Measurements from ENCODE around the gene CCBE1. TPM values are rescaled to one million over a fixed set of nuclear protein-coding genes. Genes with fewer than 3 reads are reported as not detected.
"Not testable (repeated sequence)": the region's sequence is repeated elsewhere in the genome, so short reads cannot be mapped to it uniquely, and the experiment has no call there.

Gene CCBE1
- polyA plus RNA-seq, 1 donor from 2014 or later: not detected

GRCh38 chr18:59721931-59722330 lies 24.7 kb upstream of the CCBE1 start:
- Mint-ChIP-seq H3K9me3 (peaks cover 0 to 3% (median 0%) of the 10 kb centered on the region in 3 donors), H3K4me1 (no peaks in the 10 kb centered on the region), H3K36me3 (no peaks in the 10 kb centered on the region), H3K4me3 (no peak overlapping the region), H3K27ac (no peak overlapping the region), H3K27me3 (peaks cover 5% of the 10 kb centered on the region)

DNA sequence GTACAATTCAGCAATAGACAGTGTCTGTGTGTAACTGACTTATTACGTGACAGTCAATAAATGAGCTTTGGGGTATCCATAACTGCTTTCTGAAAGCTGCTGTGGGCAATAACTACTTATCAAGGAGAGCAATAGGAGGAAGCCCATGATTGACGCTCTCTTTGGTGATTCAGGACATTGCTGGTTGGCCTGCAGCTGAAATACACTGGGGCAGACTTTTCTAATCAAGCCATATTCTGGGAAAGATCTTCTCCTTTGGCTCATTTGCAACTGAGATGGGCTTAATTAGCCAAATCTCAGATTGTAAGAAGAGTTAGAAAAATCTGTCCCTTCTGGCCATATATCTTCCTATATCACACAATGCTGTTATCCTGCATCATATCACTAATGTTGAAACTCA lies 24.0 kb upstream of the CCBE1 start:
- H3K9me3 Mint-ChIP-seq: peaks cover 0 to 3% (median 0%) of the 10 kb centered on the region in 3 donors
- no peak overlapping the region for H3K27ac Mint-ChIP-seq
- no peak overlapping the region for H3K4me3 Mint-ChIP-seq
- no peaks in the 10 kb centered on the region for H3K4me1 Mint-ChIP-seq
- no peaks in the 10 kb centered on the region for H3K36me3 Mint-ChIP-seq
- H3K27me3 Mint-ChIP-seq: peaks cover 5% of the 10 kb centered on the region

DNA sequence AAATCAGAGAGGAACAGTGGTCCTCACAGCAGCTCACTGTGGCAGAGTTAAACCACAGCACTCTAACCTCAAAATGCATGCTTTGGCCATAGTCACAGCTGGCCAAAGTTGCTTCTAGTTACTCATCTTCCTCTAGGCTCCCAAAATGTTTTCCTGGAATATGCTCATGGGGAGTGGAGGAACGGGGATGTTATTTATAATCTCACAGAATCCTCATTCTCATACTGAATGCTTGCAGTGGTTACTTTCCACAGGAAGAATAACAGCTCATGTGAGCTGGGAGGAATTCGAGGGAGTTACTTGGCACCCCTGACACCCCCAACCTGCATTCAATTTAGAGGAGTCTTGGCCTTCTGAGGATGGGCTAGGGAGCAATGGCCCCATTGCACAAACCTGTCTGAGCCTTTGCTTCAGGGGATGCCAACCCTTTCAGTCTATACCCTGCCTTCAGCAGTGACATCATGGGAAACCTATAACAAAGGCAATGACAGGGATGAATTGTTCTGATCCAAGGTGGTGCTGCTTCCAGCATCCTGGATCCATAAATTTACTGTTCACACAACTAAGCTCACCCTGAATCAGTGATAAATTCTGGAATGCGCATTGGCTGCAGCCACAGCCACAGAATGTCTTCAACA lies 22.4 kb upstream of the CCBE1 start:
- Mint-ChIP-seq H3K4me1 (no peaks in the 10 kb centered on the region), H3K4me3 (no peak overlapping the region), H3K9me3 (peaks cover 0 to 3% (median 0%) of the 10 kb centered on the region in 3 donors), H3K27me3 (peaks cover 8% of the 10 kb centered on the region), H3K27ac (no peak overlapping the region), H3K36me3 (no peaks in the 10 kb centered on the region)

GRCh38 chr18:59718464-59719157 lies 21.4 kb upstream of the CCBE1 start:
- Mint-ChIP-seq H3K27ac (peak overlapping the region in 1 of 3 donors; percentile 73), H3K36me3 (no peaks in the 10 kb centered on the region), H3K27me3 (peaks cover 8% of the 10 kb centered on the region), H3K4me1 (no peaks in the 10 kb centered on the region), H3K4me3 (no peak overlapping the region), H3K9me3 (no peaks in the 10 kb centered on the region)

GRCh38 chr18:59718108-59718463 lies 20.9 kb upstream of the CCBE1 start:
- Mint-ChIP-seq H3K27me3 (peaks cover 8% of the 10 kb centered on the region), H3K9me3 (peaks cover 0 to 1% (median 0%) of the 10 kb centered on the region in 3 donors), H3K36me3 (no peaks in the 10 kb centered on the region), H3K4me3 (no peak overlapping the region), H3K27ac (peak overlapping the region in 1 of 3 donors; percentile 73), H3K4me1 (no peaks in the 10 kb centered on the region)

DNA sequence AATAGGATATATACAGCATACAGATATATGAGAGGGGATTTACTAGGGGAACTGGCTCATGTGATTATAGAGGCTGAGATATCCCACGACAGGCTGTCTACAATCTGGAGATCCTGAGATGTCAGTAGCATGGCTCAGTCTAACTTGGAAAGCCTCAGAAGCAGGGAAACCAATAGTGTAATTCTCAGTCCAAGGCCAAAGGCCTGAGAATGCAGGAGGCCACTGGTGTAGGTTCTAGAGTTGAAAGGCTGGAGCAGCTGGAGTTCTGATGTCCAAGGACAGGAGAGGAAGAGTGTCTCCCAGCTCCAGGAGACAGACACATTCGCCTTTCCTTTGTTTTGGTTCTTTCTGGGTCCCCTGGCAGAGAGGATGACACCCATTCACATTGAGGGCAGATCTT lies 20.1 kb upstream of the CCBE1 start:
- Mint-ChIP-seq H3K27ac (no peak overlapping the region), H3K36me3 (no peaks in the 10 kb centered on the region), H3K4me3 (no peak overlapping the region), H3K27me3 (peaks cover 8% of the 10 kb centered on the region), H3K9me3 (peaks cover 0 to 1% (median 0%) of the 10 kb centered on the region in 3 donors), H3K4me1 (no peaks in the 10 kb centered on the region)

DNA sequence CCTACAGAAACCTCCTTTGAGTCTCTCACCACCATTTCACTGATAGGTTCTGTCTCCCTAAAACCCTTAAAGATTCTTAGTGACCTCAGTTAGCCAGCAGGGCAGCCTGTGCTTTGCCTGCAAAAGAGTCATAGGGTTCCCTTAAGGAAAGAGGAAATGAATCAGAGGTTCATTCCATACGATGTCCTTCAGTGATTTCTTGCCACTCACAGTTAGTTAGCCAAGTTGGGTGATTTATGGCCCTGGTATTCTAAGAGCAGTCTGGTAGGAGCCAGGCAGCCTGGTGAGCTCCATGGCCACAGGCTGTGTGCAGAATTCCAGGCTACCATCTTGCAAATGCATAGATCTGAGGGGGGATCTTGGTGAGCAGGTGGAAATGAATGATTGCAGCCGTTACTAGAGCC lies 18.7 kb upstream of the CCBE1 start:
- Mint-ChIP-seq H3K4me1 (no peaks in the 10 kb centered on the region), H3K27ac (no peak overlapping the region), H3K27me3 (peaks cover 5% of the 10 kb centered on the region), H3K9me3 (peaks cover 0 to 1% (median 0%) of the 10 kb centered on the region in 3 donors), H3K4me3 (peak overlapping the region in 1 of 4 donors; percentile 8), H3K36me3 (no peaks in the 10 kb centered on the region)

DNA sequence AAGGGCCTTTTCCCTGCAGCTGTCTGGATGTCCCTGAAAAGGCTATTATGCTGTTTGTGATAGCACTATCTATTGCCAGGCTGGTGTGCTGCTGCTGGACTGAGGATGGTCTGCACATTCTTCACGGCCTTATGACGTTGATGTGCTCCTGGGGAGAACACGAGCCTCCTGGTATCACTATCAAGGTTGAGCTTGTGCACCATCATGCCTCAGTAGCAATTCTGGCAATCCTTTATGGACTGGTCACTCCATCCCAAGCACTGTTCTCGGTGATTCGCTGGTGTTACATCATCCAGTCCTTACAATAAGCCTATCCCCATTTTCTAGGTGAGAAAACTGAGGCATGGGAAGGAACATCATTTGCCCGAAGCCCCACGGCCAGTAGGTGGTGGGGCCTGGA lies 18.2 kb upstream of the CCBE1 start:
- peaks cover 0 to 1% (median 0%) of the 10 kb centered on the region in 3 donors for H3K9me3 Mint-ChIP-seq
- H3K4me3 Mint-ChIP-seq: no peak overlapping the region
- H3K27me3 Mint-ChIP-seq: peaks cover 5% of the 10 kb centered on the region
- H3K27ac Mint-ChIP-seq: no peak overlapping the region
- H3K4me1 Mint-ChIP-seq: no peaks in the 10 kb centered on the region
- no peaks in the 10 kb centered on the region for H3K36me3 Mint-ChIP-seq

DNA sequence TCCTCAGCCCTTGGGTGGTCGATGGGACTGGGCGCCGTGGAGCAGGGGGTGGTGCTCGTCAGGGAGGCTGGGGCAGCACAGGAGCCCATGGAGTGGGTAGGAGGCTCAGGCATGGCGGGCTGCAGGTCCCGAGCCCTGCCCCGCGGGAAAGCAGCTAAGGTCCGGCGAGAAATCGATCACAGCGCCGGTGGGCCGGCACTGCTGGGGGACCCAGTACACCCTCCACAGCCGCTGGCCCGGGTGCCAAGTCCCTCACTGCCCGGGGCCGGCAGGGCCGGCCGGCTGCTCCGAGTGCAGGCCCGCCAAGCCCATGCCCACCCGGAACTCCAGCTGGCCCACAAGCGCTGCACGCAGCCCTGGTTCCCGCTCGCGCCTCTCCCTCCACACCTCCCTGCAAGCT lies 16.9 kb upstream of the CCBE1 start:
- H3K27ac Mint-ChIP-seq, H3K4me3 Mint-ChIP-seq, H3K36me3 Mint-ChIP-seq, H3K4me1 Mint-ChIP-seq, H3K9me3 Mint-ChIP-seq: not testable (repeated sequence)
- H3K27me3 Mint-ChIP-seq: peaks cover 14% of the 10 kb centered on the region

GRCh38 chr18:59712311-59712710 lies 15.1 kb upstream of the CCBE1 start:
- Mint-ChIP-seq H3K9me3 (peaks cover 0 to 5% (median 0%) of the 10 kb centered on the region in 3 donors), H3K36me3 (no peaks in the 10 kb centered on the region), H3K4me3 (no peak overlapping the region), H3K27me3 (peaks cover 14% of the 10 kb centered on the region), H3K27ac (no peak overlapping the region), H3K4me1 (no peaks in the 10 kb centered on the region)

DNA sequence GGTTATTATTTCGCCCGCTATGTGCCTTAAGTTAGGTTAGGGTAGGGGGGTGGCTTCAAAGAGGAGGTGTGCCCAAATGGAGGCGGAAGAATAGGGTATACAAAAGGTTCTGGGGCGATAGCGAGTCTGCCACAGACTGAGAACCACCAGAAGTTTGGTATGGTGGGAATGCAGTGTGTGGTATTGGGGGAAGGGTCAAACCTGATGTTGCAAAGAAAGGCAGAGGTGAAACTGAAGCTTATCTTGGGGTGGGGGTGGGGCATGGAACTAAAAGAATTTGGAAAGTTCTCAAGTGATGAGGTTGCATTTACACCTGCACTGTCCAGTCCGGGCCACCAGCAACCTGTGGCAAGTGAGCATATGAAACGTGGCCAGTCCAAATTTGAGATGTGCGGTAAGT lies 11.8 kb upstream of the CCBE1 start:
- H3K4me3 Mint-ChIP-seq: no peak overlapping the region
- no peak overlapping the region for H3K27ac Mint-ChIP-seq
- no peaks in the 10 kb centered on the region for H3K36me3 Mint-ChIP-seq
- H3K27me3 Mint-ChIP-seq: peaks cover 13% of the 10 kb centered on the region
- peaks cover 0 to 5% (median 0%) of the 10 kb centered on the region in 3 donors for H3K9me3 Mint-ChIP-seq
- no peaks in the 10 kb centered on the region for H3K4me1 Mint-ChIP-seq

DNA sequence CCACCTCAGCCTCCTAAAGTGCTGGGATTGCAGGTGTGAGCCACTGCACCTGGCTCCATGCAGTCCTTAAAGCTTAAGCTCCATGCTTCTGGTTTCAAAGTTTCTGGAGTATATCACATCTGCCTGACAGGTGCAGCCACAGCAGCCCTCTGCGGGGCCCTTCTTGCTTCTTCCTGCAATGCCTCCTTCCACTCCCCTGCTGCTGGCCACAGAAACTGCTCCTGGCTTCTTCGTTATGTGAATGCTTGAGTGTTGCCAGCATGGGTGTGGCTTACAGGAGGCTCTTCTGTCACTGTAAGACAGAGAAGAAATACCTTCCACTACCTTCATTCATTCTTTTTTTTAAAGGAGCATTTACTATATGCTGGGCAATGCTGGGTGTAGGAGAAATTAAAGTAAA lies 10.1 kb upstream of the CCBE1 start:
- Mint-ChIP-seq H3K4me3 (no peak overlapping the region), H3K27me3 (peaks cover 13% of the 10 kb centered on the region), H3K4me1 (no peaks in the 10 kb centered on the region), H3K9me3 (peaks cover 0 to 3% (median 0%) of the 10 kb centered on the region in 3 donors), H3K27ac (no peak overlapping the region), H3K36me3 (no peaks in the 10 kb centered on the region)

DNA sequence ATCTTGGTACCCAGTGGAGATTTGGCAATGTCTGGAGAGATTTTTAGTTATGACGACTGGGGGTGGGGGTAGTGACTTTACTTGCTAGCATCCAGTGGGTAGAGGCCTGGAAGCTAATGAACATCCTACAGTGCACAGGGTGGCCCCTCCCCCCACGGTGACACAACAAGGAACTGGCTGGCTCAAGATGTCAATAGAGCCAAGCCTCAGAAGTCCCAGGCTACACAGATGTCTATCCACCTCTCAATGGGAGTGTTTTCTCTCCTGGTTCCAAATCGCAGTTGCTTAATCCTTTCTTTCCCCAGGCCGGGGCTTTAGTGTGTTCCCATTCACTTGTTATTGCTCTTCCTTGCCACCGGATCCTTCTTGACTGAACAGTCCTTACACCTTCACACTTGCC lies 9.3 kb upstream of the CCBE1 start:
- Mint-ChIP-seq H3K4me1 (no peaks in the 10 kb centered on the region), H3K27me3 (peaks cover 13% of the 10 kb centered on the region), H3K4me3 (no peak overlapping the region), H3K36me3 (no peaks in the 10 kb centered on the region), H3K27ac (no peak overlapping the region), H3K9me3 (peaks cover 0 to 3% (median 0%) of the 10 kb centered on the region in 3 donors)

GRCh38 chr18:59705145-59705544 lies 7.9 kb upstream of the CCBE1 start:
- peaks cover 10% of the 10 kb centered on the region for H3K27me3 Mint-ChIP-seq
- H3K9me3 Mint-ChIP-seq: peaks cover 0 to 3% (median 0%) of the 10 kb centered on the region in 3 donors
- H3K4me1 Mint-ChIP-seq: no peaks in the 10 kb centered on the region
- no peaks in the 10 kb centered on the region for H3K36me3 Mint-ChIP-seq
- H3K27ac Mint-ChIP-seq: peak overlapping the region in 1 of 3 donors; percentile 13
- H3K4me3 Mint-ChIP-seq: no peak overlapping the region

- Mint-ChIP-seq H3K9me3 (peaks cover 0 to 3% (median 0%) of the 10 kb centered on the region in 3 donors), H3K4me1 (no peaks in the 10 kb centered on the region), H3K27ac (no peak overlapping the region), H3K36me3 (no peaks in the 10 kb centered on the region), H3K27me3 (peaks cover 4% of the 10 kb centered on the region), H3K4me3 (no peak overlapping the region)
Measured at GRCh38 chr18:59704146-59704545, 6.9 kb upstream of the CCBE1 start.

DNA sequence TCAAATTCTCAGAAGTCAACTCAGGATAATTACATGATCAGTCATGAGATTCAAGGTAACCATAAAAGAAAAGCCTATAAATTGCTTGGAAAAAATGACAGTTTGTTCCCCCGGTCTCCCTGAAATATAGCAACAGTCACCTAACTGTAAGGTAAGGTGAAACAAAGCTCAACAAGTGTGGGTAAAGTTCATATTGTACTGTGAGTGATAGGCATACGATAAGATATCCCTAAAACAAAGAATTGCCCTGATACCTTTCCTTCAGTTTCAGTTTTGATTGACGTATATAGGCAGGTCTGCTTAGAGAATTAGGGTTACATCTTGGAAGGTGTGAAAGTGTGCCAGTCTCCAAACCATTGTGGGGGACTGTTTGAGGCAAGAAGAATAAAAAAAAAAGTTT lies 4.0 kb upstream of the CCBE1 start:
- peaks cover 17% of the 10 kb centered on the region for H3K27me3 Mint-ChIP-seq
- H3K27ac Mint-ChIP-seq: no peak overlapping the region
- H3K9me3 Mint-ChIP-seq: peaks cover 0 to 2% (median 0%) of the 10 kb centered on the region in 3 donors
- no peaks in the 10 kb centered on the region for H3K36me3 Mint-ChIP-seq
- peaks cover 2 to 10% (median 5%) of the 10 kb centered on the region in 3 donors for H3K4me1 Mint-ChIP-seq
- H3K4me3 Mint-ChIP-seq: no peak overlapping the region
